ENCODE data around the gene GLTP. TPM values are rescaled to one million over a fixed set of nuclear protein-coding genes. Genes with fewer than 3 reads are reported as not detected.

Gene GLTP
- total RNA-seq, 3 donors from 2014 or later (not counting 1 experiment from before 2014, with no cell fraction given) = 48.6 to 52.8 (median 49.2) TPM

DNA sequence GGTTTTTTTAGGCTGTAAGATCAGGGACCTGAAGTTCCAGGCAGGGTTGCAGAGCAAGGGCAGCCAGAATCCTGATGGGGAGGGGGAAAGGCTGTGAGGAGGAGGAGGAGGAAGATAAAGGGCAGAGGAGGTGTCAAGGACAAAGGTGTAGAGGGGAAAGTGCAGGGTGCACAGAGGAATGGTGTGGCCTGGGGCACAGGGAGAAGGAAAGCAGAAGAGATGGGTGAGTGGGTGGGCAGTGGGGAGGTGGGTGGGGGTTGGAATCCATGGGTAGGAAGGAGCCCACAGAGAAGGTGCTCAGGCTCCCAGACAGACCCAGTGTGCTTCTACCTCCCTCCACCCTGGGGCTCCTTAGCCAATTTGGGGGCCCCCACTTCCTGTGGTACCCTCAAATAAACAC lies 58.4 kb downstream of the GLTP start:
- no peaks in the 10 kb centered on the region for H3K4me1 ChIP-seq (ENCODE audit: control insufficient read depth, insufficient read depth, low read length)
- H3K27me3 ChIP-seq (ENCODE audit: control insufficient read depth, insufficient read depth, low read length) = peaks cover 2% of the 10 kb centered on the region
- no peak overlapping the region for H3K27ac ChIP-seq (ENCODE audit: low read length)
- H3K9me3 ChIP-seq (ENCODE audit: control insufficient read depth, insufficient read depth, low read length) = no peaks in the 10 kb centered on the region
- intact Hi-C loops (cut with micrococcal nuclease) = no loop called here
- no peak overlapping the region for H3K4me3 ChIP-seq (ENCODE audit: low read length)
- Mint-ChIP-seq H3K4me1 (no peaks in the 10 kb centered on the region), H3K27ac (no peak overlapping the region), H3K27me3 (ENCODE audit: low read depth in 2 of 2) (peaks cover 0 to 3% of the 10 kb centered on the region in 2 donors), H3K36me3 (no peaks in the 10 kb centered on the region), H3K4me3 (no peak overlapping the region), H3K9me3 (no peaks in the 10 kb centered on the region)
- no peak for DNase-seq
- ATAC-seq = no peak
- no peaks in the 10 kb centered on the region for H3K36me3 ChIP-seq (ENCODE audit: control insufficient read depth, insufficient read depth, low read length)
- TF ChIP-seq, protein P1, sequence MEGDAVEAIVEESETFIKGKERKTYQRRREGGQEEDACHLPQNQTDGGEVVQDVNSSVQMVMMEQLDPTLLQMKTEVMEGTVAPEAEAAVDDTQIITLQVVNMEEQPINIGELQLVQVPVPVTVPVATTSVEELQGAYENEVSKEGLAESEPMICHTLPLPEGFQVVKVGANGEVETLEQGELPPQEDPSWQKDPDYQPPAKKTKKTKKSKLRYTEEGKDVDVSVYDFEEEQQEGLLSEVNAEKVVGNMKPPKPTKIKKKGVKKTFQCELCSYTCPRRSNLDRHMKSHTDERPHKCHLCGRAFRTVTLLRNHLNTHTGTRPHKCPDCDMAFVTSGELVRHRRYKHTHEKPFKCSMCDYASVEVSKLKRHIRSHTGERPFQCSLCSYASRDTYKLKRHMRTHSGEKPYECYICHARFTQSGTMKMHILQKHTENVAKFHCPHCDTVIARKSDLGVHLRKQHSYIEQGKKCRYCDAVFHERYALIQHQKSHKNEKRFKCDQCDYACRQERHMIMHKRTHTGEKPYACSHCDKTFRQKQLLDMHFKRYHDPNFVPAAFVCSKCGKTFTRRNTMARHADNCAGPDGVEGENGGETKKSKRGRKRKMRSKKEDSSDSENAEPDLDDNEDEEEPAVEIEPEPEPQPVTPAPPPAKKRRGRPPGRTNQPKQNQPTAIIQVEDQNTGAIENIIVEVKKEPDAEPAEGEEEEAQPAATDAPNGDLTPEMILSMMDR (IDR thresholded peaks at IDR 0.05) = no peak

GRCh38 chr12:109820816-109821381 lies 59.4 kb downstream of the GLTP start:
- no peak for ATAC-seq
- intact Hi-C loops (cut with micrococcal nuclease) = no loop called here
- H3K27me3 Mint-ChIP-seq (ENCODE audit: low read depth in 2 of 2) = peaks cover 0 to 3% of the 10 kb centered on the region in 2 donors
- Histone ChIP-seq H3K36me3 (ENCODE audit: control insufficient read depth, insufficient read depth, low read length) (no peaks in the 10 kb centered on the region), H3K9me3 (ENCODE audit: control insufficient read depth, insufficient read depth, low read length) (no peaks in the 10 kb centered on the region), H3K4me1 (ENCODE audit: control insufficient read depth, insufficient read depth, low read length) (no peaks in the 10 kb centered on the region), H3K27me3 (ENCODE audit: control insufficient read depth, insufficient read depth, low read length) (peaks cover 2% of the 10 kb centered on the region), H3K27ac (ENCODE audit: low read length) (no peak overlapping the region), H3K4me3 (ENCODE audit: low read length) (no peak overlapping the region)
- WGBS (ENCODE audit: insufficient coverage) = 90% methylated on average over 16 of the region's 16 CpGs
- no peaks in the 10 kb centered on the region for H3K36me3 Mint-ChIP-seq
- H3K4me3 Mint-ChIP-seq = no peak overlapping the region
- DNase-seq = no peak
- no peaks in the 10 kb centered on the region for H3K9me3 Mint-ChIP-seq
- TF ChIP-seq, protein P1 (IDR thresholded peaks at IDR 0.05) = no peak
- no peaks in the 10 kb centered on the region for H3K4me1 Mint-ChIP-seq
- no peak overlapping the region for H3K27ac Mint-ChIP-seq

- 72% methylated on average over 9 of the region's 10 CpGs for WGBS (ENCODE audit: insufficient coverage)
- no peaks in the 10 kb centered on the region for H3K36me3 Mint-ChIP-seq
- DNase-seq = no peak
Measured at GRCh38 chr12:109818905-109819500, 61.3 kb downstream of the GLTP start.

More at GRCh38 chr12:109818905-109819500, 61.3 kb downstream of the GLTP start:
- Histone ChIP-seq H3K9me3 (ENCODE audit: control insufficient read depth, insufficient read depth, low read length) (no peaks in the 10 kb centered on the region), H3K4me1 (ENCODE audit: control insufficient read depth, insufficient read depth, low read length) (no peaks in the 10 kb centered on the region), H3K27me3 (ENCODE audit: control insufficient read depth, insufficient read depth, low read length) (peaks cover 2% of the 10 kb centered on the region), H3K4me3 (ENCODE audit: low read length) (no peak overlapping the region), H3K36me3 (ENCODE audit: control insufficient read depth, insufficient read depth, low read length) (no peaks in the 10 kb centered on the region), H3K27ac (ENCODE audit: low read length) (no peak overlapping the region)
- TF ChIP-seq, protein P1 (IDR thresholded peaks at IDR 0.05) = no peak
- H3K9me3 Mint-ChIP-seq = no peaks in the 10 kb centered on the region
- intact Hi-C loops (cut with micrococcal nuclease) = no loop called here
- ATAC-seq = no peak
- no peak overlapping the region for H3K4me3 Mint-ChIP-seq
- peaks cover 0 to 3% of the 10 kb centered on the region in 2 donors for H3K27me3 Mint-ChIP-seq (ENCODE audit: low read depth in 2 of 2)
- no peak overlapping the region for H3K27ac Mint-ChIP-seq
- no peaks in the 10 kb centered on the region for H3K4me1 Mint-ChIP-seq

All from natural killer cell (primary cell).